HG02759 (cell line): ENCODE data around the gene CDKAL1.

Experiments
- ATAC-seq: cut with Tn5 transposase; IDR thresholded peaks from one replicate; pipeline ENCODE4 v1.9.1; 2021; ENCODE audit warnings: mild to moderate bottlenecking, moderate library complexity; ENCODE audit not compliant: unreplicated experiment

Gene CDKAL1

GRCh38 chr6:20943922-20944321, 409.7 kb downstream of the CDKAL1 start:
- no peak for ATAC-seq

- ATAC-seq = peak; percentile 96
These were observed 411.8 kb downstream of the CDKAL1 start for GRCh38 chr6:20946022-20946421.

DNA sequence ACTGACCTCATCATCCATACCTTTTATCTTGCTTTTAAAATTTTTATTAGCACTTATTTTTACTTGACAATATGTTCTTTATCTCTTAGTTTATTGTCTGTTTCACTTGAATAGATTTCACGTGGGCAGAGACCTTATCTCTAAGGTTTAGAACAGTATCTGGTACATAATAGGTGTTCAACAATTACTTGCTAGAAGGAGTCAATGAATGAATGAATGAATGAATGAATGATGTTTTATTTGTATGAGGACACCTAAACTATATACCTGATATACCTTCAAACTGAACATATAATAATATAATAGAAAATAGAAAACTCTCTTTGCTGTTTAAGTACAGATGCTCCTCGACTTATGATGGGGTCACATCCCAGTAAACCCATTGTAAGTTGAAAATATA, 412.6 kb downstream of the CDKAL1 start:
- no peak for ATAC-seq

DNA sequence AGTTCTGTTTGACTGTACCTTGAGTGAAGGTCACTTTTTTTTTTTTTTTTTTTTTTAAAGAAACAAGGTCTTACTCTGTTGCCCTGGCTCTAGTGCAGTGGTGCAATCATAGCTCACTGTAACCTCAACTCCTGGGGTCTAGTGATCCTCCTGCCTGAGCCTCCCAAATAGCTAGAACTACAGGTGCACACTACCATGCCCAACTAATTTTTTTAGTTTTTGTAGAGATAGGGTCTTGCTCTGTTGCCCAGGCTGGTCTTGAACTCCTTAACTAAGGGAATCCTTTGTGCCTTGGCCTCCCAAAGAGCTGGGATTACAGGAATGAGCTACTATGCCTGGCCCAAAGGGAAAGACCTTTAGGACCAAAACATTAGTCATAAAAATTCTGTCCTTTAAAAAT, 413.7 kb downstream of the CDKAL1 start:
- no peak for ATAC-seq

DNA sequence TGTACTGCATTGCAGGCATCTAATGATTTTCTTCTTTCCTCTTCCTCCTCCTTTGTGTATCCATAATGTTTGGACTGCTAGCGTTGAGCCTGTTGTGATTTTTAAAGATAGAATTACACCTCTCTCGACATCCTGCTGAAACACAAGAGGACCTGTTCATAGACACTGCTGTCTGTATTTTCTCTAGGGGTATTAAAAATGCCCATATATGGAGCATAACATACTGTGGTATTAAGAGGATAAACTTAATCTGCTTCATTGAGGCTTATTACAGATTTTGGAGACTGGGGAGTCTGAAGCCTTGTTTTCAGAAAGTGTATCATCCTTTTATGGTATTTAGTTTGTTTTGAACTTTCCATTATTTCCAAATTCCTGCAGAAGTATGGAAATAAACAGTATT, 414.3 kb downstream of the CDKAL1 start:
- ATAC-seq = no peak

GRCh38 chr6:20949138-20949537, 414.9 kb downstream of the CDKAL1 start:
- no peak for ATAC-seq

GRCh38 chr6:20952699-20953474, 418.6 kb downstream of the CDKAL1 start:
- ATAC-seq = no peak

GRCh38 chr6:20954315-20954714, 420.1 kb downstream of the CDKAL1 start:
- ATAC-seq = no peak

- ATAC-seq = no peak
These were observed 420.9 kb downstream of the CDKAL1 start for GRCh38 chr6:20955131-20955530.

DNA sequence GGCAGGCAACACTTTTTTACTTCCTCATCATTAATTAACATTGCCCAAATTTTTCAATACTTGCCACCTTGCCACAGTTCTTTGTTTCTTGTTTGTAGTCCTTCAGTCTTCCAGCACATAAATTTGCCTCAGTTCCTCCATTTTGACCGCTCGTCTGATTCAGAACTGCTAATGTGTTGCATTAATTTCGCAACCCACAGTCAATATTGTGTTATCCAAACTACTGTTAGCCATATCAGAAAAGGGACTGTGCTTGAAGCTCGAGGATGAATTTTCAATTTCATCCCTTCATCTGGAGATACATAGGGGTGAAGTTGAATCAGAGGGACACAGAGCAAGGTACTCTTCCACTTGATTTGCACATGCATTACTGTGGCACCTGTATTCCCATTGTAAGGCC, 421.5 kb downstream of the CDKAL1 start:
- ATAC-seq = no peak

DNA sequence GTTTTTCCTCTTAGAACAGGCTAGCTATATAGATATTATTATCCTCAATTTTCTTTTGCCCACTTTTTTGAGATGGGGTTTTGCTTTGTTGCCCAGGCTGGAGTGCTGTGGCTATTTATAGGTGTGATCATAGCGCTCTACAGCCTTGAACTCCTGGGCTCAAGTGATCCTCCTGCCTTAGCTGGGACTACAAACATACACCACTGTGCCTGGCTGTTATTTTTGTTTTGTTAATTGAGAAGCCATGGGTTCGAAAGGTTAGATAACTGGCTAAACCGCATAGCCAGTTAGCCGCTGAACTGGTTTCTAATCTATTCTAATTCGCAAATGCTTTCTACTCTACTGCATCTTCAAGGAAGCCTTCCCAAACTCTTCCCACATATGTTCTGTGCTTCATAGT, 425.8 kb downstream of the CDKAL1 start:
- ATAC-seq = no peak

DNA sequence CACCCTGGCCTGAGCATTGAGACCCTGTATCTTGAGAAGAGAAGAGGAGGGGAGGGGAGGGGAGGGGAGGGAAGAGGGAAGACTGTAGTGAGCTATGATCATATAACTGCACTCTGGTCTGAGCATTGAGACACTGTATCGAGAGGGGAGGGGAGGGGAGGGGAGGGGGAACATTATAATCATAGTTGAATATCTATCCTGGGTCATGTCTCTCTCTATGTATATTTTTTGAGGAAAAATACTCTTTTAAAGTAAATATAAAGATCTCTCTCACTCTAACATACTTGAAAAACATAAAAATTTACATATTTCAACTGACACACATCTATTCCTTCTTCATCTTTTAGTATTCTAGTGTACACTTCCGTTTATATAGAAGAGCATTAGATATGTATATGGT, 431.0 kb downstream of the CDKAL1 start:
- no peak for ATAC-seq

DNA sequence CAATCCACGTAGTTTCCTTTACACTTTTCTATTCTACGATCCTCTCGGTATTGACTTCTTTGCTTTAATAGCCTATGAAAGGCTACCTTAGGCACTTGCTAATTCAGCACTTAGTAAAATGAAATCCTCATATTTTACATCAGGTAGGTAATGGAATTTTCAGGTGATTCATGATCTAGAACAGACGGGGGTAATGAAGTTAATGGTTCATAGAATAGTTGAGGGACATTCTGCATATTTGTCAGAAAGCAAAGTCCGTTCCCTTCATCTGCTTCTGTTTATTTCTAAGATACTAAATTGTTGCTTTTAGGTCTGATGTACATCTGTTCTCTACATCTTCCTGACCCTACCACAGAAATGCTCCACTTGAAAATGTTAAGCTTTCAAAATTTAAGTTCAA, 431.7 kb downstream of the CDKAL1 start:
- no peak for ATAC-seq

- no peak for ATAC-seq
These were observed 435.3 kb downstream of the CDKAL1 start for GRCh38 chr6:20969551-20969950.

DNA sequence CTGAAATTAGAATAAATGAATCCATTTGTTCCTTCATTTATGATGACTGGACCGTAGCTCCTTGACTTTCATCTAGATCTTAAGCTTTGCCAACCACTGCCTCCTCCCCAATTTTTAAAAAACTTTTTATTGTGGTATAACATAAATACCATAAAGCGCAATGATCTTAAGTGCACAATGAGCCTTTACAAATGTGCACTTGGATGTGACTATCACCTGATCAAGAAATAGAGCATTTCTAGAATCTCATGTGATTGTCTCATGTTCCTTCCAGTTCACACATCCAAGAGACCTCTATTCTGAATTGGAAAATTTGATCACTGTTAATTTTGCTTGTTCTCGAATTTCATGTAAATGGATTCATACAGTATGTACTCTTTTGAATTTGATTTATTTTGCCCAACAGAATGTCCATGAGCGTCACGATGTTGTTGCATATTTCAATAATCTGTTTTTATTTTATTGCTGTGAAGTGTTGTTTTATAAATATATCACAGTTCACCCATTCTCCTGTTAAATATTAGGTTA, 442.2 kb downstream of the CDKAL1 start:
- no peak for ATAC-seq

DNA sequence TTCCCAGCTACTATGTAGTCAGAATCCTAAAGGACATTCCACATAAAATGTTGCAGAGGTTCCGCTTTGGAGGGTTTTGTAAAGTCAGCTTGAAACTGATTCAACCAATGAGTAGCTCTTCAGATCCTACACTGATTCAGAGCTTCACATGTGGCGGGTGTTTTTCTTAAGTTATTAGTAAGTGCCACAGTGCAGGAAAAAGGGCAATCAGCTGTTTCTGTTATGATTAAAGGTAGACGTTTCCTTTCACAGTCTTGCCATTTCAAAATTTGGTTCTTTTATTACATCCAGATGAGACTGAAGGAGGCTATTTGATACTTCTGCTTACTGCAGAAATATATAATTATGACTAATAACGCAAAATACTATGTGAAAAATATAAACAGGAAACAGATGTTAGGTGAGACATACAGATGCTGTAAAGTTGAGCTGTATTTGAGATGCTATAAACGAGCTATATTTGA, 443.9 kb downstream of the CDKAL1 start:
- ATAC-seq = peak; percentile 93

GRCh38 chr6:20979076-20979475, 444.8 kb downstream of the CDKAL1 start:
- no peak for ATAC-seq

GRCh38 chr6:20983961-20984360, 449.7 kb downstream of the CDKAL1 start:
- ATAC-seq = no peak

DNA sequence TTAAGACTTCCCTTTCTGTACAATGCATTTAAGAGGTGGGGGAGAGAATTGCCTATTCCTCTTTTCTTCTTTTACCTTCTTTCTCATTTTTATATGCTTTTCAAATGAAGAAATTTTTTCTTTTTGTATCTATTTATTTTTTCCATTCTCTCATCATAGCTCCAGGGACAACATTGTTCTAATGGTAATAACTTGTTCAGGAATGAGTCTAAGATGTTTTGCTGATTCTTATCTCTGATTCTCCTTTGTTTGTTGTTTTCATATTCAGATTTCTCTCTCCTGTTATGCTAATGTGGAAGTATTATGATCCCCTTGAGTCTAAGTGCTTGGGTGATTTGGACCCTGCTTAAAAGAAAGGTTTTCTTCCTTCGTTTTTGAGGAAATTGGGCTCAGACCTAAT, 451.6 kb downstream of the CDKAL1 start:
- ATAC-seq = no peak

- no peak for ATAC-seq
These were observed 457.7 kb downstream of the CDKAL1 start for GRCh38 chr6:20991910-20992309.

DNA sequence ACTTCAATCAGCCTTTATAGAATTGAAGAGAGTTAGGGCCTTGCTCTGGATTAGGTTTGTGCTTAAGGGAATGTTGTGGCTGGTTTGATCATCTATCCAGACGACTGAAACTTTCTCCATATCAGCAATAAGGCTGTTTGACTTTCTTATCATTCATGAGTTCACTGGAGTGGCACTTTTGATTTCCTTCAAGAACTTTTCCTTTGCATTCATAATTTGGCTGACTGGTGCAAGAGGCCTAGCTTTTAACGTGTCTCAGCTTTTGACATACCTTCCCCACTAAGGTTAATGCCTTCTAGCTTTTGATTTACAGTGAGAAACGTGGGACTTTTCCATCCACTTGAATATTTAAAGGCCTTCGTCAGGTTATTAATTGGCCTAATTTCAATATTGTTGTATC, 461.8 kb downstream of the CDKAL1 start:
- ATAC-seq = no peak

- ATAC-seq = peak; percentile 64
These were observed 463.0 kb downstream of the CDKAL1 start for GRCh38 chr6:20997143-20997769.
